Retinal pigment epithelial cell (primary cell): ENCODE data around the gene RFK.

Experiments
- DNase-seq: peaks from one replicate; pipeline ENCODE4 v3.0.0-alpha.2; 2010; ENCODE audit warnings: low read depth
- H3K4me3 ChIP-seq: 2 replicates; pipeline ENCODE4 v1.5.1; 2011; ENCODE audit warnings: mild to moderate bottlenecking, low read length, control low read depth, moderate library complexity
- TF ChIP-seq, protein P1 (sequence below): conservative IDR thresholded peaks from 2 replicates; pipeline ENCODE4 v1.5.1; 2011; ENCODE audit warnings: low read depth, low read length, control low read depth, inconsistent platforms

RFK gene

DNA sequence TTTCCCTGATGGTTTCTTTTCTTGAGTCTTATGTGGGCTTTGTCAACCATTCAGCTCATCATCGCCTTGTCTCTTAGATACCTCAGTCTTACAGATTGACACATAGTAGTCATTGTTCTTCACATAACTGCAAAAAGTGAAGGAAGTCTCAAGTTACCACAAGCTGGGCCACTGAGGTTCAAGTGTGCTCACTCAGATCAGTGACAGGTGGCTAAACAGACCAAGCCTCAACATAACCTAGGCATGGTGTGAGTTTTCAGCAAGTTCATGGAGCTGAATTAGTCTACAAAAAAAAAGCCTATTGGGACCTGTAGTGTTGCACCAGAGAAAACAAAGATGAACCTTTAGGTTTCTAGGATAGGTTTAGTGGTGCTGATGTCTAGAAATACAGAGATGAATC lies 58.2 kb downstream of the RFK start:
- TF ChIP-seq, protein P1, sequence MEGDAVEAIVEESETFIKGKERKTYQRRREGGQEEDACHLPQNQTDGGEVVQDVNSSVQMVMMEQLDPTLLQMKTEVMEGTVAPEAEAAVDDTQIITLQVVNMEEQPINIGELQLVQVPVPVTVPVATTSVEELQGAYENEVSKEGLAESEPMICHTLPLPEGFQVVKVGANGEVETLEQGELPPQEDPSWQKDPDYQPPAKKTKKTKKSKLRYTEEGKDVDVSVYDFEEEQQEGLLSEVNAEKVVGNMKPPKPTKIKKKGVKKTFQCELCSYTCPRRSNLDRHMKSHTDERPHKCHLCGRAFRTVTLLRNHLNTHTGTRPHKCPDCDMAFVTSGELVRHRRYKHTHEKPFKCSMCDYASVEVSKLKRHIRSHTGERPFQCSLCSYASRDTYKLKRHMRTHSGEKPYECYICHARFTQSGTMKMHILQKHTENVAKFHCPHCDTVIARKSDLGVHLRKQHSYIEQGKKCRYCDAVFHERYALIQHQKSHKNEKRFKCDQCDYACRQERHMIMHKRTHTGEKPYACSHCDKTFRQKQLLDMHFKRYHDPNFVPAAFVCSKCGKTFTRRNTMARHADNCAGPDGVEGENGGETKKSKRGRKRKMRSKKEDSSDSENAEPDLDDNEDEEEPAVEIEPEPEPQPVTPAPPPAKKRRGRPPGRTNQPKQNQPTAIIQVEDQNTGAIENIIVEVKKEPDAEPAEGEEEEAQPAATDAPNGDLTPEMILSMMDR = no peak
- DNase-seq = no peak
- H3K4me3 ChIP-seq = no peak overlapping the region
